GM19455 (cell line): Measurements from ENCODE around the gene KLK8.
"Not testable (repeated sequence)": the region's sequence is repeated elsewhere in the genome, so short reads cannot be mapped to it uniquely, and the experiment has no call there.

Experiments used
- ATAC-seq: cut with Tn5 transposase; IDR thresholded peaks from one replicate; pipeline ENCODE4 v1.9.1; 2021; ENCODE audit not compliant: unreplicated experiment

Gene KLK8

GRCh38 chr19:50984416-50984815 lies 17.0 kb downstream of the KLK8 start:
- not testable (repeated sequence) for ATAC-seq

DNA sequence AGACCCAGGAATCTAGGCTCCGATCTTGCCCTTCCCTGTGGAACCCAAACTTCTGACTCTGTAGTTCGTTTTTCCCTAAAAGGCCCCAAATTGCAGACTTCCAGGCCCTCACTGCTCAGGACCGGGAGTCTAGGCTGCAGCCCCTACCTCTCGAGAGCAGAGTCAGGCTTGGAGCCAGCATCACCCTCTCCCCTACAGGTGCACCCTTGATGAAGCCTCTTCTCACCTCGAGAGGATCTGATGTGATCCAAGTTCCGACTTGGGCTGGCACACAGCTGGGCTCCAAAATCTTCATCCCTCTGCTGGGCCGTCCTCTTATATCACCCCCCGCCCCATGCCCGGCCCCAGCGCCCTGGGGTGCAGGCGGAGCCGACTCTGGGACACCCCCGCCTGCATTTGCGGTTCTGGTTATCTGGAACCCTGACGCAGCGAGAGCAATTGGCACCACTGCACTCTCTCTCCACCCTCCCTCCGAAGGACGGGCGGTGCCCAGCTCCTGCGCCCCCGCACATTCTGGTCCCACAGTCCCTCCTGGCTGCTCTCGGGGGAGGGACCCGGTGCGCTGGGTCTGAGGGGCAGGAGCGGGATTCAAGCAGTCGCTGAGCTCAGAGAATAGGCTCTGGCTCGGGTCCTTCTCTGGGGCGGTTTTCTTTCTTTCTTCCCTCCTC lies 17.6 kb downstream of the KLK8 start, which contains the start of gene KLK7:
Gene KLK7, minus strand, starts transcription at position 293 of the 668 bp plus-strand sequence. CDS start 1,518 bp downstream, outside the sequence.
- ATAC-seq, result no peak

DNA sequence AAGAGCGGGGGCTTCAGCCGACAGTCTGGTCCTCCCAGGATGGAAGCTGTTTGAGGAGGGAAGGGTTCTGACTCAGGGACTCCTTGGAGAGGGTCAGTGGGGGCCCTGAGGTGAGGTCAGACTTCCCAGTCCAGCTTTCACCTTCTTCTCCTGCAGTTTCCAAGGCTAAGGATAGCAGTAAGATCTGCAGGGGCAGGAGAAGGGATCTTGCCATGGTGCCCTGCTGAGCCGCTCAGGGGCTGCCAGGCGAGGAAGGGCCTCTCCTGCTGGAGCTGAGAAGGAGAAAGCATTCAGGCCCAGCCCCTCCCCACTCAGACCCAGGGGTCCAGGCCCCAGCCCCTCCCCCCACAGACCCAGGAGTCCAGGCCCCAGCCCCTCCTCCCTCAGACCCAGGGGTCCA lies 19.2 kb downstream of the KLK8 start:
- ATAC-seq, result no peak

DNA sequence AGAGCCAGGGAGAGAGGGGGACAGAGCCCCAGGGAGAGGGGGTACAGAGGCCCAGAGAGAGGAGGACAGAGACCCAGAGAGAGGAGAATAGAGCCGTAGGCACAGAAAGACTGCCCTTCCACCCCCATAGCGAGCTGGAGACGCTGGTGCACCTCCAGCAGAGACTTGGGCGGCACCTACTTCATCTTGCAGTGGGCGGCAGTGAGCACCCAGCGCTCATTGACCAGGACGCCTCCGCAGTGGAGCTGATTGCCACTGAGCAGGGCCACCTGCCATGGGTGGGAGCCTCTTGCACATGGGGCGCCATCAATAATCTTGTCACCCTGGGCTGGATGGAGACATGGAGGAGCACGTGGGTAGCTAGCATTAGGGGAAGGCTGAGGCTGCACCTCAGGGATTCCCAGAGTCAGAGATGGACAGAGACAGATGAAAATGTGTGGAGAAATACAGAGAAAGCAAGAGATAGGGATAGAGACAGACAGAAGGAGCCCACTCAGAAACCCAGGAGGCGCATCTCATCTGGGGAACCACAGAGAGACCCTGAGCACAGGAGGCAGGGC lies 19.7 kb downstream of the KLK8 start:
- no peak for ATAC-seq

- no peak for ATAC-seq
Observed at GRCh38 chr19:50980208-50980607, 21.2 kb downstream of the KLK8 start.

DNA sequence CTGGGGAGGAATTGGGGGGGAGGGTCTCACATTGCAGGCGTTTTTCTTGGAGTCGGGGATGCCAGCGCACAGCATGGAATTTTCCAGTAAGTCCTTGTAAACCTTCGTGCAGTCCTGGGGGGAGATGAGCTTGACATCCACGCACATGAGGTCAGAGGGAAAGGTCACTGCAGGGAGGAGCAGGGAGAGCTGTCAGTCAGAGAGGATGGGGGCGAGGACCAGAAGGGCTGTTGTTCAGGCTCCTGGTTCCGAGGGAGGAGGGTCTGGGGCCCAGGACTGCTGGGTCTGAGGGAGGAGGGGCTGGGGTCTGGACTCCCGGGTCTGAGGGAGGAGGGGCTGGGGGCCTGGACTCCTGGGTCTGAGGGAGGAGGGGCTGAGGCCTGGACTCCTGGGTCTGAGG lies 21.6 kb downstream of the KLK8 start:
- ATAC-seq, result no peak

- ATAC-seq, result no peak
Observed at GRCh38 chr19:50978772-50979390, 22.5 kb downstream of the KLK8 start.

DNA sequence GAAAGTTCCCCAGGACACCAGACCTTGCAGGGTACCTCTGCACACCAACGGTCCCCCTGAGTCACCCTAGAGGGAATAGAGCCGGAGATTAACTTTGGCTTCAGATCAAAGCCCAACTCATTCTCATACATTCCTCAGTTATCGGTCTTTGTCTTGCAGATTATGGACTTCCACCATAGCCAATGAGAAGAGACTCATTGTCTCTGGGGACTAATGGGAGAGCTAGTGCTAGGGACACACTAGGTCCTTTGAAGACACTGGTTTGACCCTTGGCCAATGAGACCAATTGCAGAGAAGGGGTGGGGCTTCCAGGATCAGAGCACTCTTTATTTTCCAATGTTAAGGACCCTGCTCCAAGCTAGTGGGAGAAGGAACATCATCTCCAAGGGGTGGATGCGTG lies 23.8 kb downstream of the KLK8 start:
- ATAC-seq, result no peak

GRCh38 chr19:50975766-50976165 lies 25.6 kb downstream of the KLK8 start:
- no peak for ATAC-seq

DNA sequence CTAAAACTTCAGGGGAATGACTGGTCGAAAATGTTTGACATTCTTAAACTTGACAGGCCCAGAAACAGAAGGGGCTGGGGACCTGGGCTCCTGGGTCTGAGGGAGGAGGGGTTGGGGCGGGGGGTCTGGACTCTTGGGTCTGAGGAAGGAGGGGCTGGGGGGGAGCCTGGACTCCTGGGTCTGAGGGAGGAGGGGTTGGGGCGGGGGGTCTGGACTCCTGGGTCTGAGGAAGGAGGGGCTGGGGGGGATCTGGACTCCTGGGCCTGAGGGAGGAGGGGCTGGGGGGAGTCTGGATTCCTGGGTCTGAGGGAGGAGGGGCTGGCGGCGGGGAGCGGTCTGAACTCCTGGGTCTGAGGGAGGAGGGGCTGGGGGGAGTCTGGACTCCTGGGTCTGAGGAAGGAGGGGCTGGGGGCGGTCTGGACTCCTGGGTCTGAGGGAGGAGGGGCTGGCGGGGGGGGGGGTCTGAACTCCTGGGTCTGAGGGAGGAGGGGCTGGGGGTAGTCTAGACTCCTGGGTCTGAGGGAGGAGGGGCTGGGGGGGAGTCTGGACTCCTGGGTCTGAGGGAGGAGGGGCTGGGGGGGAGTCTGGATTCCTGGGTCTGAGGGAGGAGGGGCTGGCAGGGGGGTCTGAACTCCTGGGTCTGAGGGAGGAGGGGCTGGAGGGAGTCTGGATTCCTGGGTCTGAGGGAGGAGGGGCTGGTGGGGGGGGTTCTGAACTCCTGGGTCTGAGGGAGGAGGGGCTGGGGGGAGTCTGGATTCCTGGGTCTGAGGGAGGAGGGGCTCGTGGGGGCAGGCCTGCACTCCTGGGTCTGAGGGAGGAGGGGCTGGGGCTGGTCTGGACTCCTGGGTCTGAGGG lies 26.5 kb downstream of the KLK8 start:
- ATAC-seq, result no peak

DNA sequence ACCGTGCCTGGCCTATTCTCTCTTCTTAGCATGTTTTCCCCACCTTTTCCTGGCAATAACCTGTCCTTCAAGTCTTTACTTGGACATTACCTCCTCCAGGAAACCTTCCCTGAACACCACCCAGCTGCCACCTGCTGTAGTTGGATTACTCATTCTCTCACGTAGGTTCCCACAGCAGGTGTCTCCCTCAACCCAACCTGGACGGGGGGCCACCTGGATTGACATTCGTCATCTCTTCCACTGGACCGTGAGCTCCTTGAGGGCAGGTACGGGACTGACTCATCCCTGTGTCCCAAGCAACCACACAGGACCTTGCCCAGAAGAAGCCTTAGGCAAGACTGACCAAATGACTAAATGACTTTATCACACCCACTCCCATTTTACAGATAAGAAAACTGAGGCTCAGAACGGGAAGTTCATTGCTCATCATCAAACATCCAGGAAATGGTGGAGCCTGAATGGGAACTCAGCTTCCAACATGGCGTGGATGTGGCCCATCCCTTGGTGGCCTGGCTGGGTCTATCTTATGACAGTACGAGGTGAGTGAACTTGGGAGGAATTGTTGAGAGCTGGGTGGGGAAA lies 28.5 kb downstream of the KLK8 start:
- ATAC-seq, result no peak

- not testable (repeated sequence) for ATAC-seq
Observed at GRCh38 chr19:50969810-50970209, 31.6 kb downstream of the KLK8 start.

DNA sequence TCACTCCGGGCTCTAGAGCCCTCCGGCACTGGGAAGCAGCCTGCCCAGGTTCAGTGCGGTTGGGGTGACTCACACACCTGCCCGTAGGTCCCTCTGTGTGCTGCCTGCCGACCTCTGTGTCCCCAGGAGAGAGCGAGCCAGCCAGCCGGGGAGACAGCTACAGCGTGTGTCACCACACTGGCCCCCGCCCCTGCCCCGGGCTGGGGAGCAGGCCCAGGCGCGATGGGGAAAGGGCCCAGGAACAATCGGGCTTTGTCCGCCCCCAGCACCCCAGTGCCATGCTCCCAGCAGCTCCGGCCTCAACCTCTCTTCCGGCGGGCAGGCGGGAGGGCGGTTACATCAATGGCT lies 32.0 kb downstream of the KLK8 start, which contains the start of gene KLK6:
Gene KLK6, minus strand, starts transcription at position 179 of the 348 bp plus-strand sequence. CDS start 1,487 bp downstream, outside the sequence.
- ATAC-seq, result no peak

GRCh38 chr19:50968716-50969412 lies 32.5 kb downstream of the KLK8 start:
- ATAC-seq, result no peak

- ATAC-seq, result no peak
Observed at GRCh38 chr19:50967929-50968715, 33.3 kb downstream of the KLK8 start.

DNA sequence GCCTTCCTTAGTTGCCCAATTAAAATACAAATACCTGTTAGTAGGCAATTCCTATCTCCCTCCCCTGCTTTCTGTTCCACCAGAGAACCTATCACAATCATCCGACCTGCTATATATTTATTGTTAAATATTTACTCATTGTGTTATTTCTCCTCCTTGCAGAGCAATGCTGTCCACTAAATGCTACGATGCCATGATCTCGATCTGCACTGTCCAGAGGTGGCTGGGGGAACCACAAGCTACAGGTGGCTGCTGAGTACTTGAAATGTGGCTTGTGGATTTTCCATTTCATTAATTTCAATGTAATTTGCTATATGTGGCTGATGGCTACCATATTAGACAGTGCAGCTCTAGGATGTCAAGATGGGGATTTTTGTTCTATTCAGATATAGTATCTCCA lies 37.1 kb downstream of the KLK8 start:
- ATAC-seq, result no peak

- ATAC-seq, result no peak
Observed at GRCh38 chr19:50963381-50963780, 38.0 kb downstream of the KLK8 start.

- ATAC-seq, result no peak
Observed at GRCh38 chr19:50962245-50962644, 39.2 kb downstream of the KLK8 start.

GRCh38 chr19:50959731-50960500 lies 41.5 kb downstream of the KLK8 start:
- ATAC-seq, result no peak
